Endodermal cell (in vitro differentiated cells): ENCODE measurements around the gene CFAP54. TPM values are rescaled to one million over a fixed set of nuclear protein-coding genes. Genes with fewer than 3 reads are reported as not detected.

ENCODE experiments used
- DNase-seq: peaks from one replicate; pipeline ENCODE4 v3.0.0-alpha.2; 2017
- H3K27ac ChIP-seq: 2 replicates; pipeline ENCODE4 v1.5.1; 2013; ENCODE audit warnings: mild to moderate bottlenecking, low read depth, low read length, moderate library complexity
- H3K27me3 ChIP-seq: 2 replicates; pipeline ENCODE4 v1.6.1; 2013; ENCODE audit warnings: mild to moderate bottlenecking, low read length, moderate library complexity; ENCODE audit not compliant: insufficient read depth, control insufficient read depth, poor library complexity, severe bottlenecking
- H3K36me3 ChIP-seq: 2 replicates; pipeline ENCODE4 v1.7.0; 2013; ENCODE audit warnings: mild to moderate bottlenecking, low read length, moderate library complexity; ENCODE audit not compliant: control insufficient read depth, insufficient read depth
- H3K4me1 ChIP-seq: one replicate; pipeline ENCODE4 v1.7.0; 2013; ENCODE audit warnings: low read length; ENCODE audit not compliant: control insufficient read depth, insufficient read depth
- H3K4me3 ChIP-seq: 2 replicates; pipeline ENCODE4 v1.5.1; 2013; ENCODE audit warnings: mild to moderate bottlenecking, low read length, moderate library complexity
- H3K9ac ChIP-seq: 2 replicates; pipeline ENCODE4 v1.6.1; 2013; ENCODE audit warnings: mild to moderate bottlenecking, low read length, moderate library complexity; ENCODE audit not compliant: poor library complexity, severe bottlenecking; ENCODE audit errors: extremely low read depth
- H3K9me3 ChIP-seq: 2 replicates; pipeline ENCODE4 v1.6.1; 2013; ENCODE audit warnings: mild to moderate bottlenecking, low read length, moderate library complexity; ENCODE audit not compliant: control insufficient read depth
- H3K27ac Mint-ChIP-seq: 2 replicates; pipeline ENCODE4 v1.8.0; 2020; ENCODE audit warnings: mixed read lengths
- H3K27me3 Mint-ChIP-seq: 2 replicates; pipeline ENCODE4 v1.8.0; 2021; ENCODE audit warnings: mild to moderate bottlenecking, mixed read lengths; ENCODE audit not compliant: insufficient read depth
- H3K36me3 Mint-ChIP-seq: 2 replicates; pipeline ENCODE4 v1.8.0; 2020; ENCODE audit warnings: low read depth, mixed read lengths
- H3K4me1 Mint-ChIP-seq: 2 replicates; pipeline ENCODE4 v1.8.0; 2020; ENCODE audit warnings: mixed read lengths
- H3K4me3 Mint-ChIP-seq: 2 replicates; pipeline ENCODE4 v1.8.0; 2020; ENCODE audit warnings: mild to moderate bottlenecking, moderate library complexity, mixed read lengths
- H3K9me3 Mint-ChIP-seq: 2 replicates; pipeline ENCODE4 v1.8.0; 2020; ENCODE audit warnings: mild to moderate bottlenecking, mixed read lengths
- CTCF ChIP-seq: fragments of 200-600 bp; sonication (generic); conservative IDR thresholded peaks from 2 replicates; pipeline ENCODE4 v1.5.0; 2021; ENCODE audit warnings: antibody characterized with exemption, mild to moderate bottlenecking
- WGBS, 2 experiments: methylation state at CpG; one replicate each; pipeline versions ENCODE4 v1.1.5 to v1.1.7; 2013; ENCODE audit warnings: missing lambda C conversion rate in 2 of 2, mixed read lengths in 1 of 2; ENCODE audit not compliant: insufficient coverage in 1 of 2, insufficient read length in 1 of 2; 5-methylcytosine and 5-hydroxymethylcytosine counted together
- total RNA-seq, 2 donors: library from RNA; stranded (reverse); fragmentation: NEBNext Ultra II Directional in 1 of 2; extraction: Animal tissue kit (Norgen Biotek cat#: 25700) in 1 of 2; gene quantifications; 2 replicates in 1 of 2; 3 replicates in 1 of 2; pipeline ENCODE4 v1.2.1, GENCODE V29; 2021

CFAP54 gene
- total RNA-seq, 2 donors from 2014 or later, result 1.5 to 1.7 TPM

GRCh38 chr12:96471368-96472050 lies 17.9 kb upstream of the CFAP54 start:
- H3K36me3 Mint-ChIP-seq, result no peaks in the 10 kb centered on the region
- H3K4me3 ChIP-seq, result no peak overlapping the region
- no peak for DNase-seq
- H3K9me3 ChIP-seq, result no peaks in the 10 kb centered on the region
- no peaks in the 10 kb centered on the region for H3K9me3 Mint-ChIP-seq
- H3K27me3 ChIP-seq, result no peaks in the 10 kb centered on the region
- H3K27ac Mint-ChIP-seq, result no peak overlapping the region
- no peak overlapping the region for H3K4me3 Mint-ChIP-seq
- H3K9ac ChIP-seq, result no peak overlapping the region
- no peaks in the 10 kb centered on the region for H3K4me1 ChIP-seq
- no peak overlapping the region for H3K27ac ChIP-seq
- no peak for TF ChIP-seq CTCF
- peaks cover 3% of the 10 kb centered on the region for H3K27me3 Mint-ChIP-seq
- H3K36me3 ChIP-seq, result no peaks in the 10 kb centered on the region
- 80 to 97% methylated on average over 1 to 2 of the region's 2 CpGs for WGBS, 2 experiments
- peaks cover 14% of the 10 kb centered on the region for H3K4me1 Mint-ChIP-seq

DNA sequence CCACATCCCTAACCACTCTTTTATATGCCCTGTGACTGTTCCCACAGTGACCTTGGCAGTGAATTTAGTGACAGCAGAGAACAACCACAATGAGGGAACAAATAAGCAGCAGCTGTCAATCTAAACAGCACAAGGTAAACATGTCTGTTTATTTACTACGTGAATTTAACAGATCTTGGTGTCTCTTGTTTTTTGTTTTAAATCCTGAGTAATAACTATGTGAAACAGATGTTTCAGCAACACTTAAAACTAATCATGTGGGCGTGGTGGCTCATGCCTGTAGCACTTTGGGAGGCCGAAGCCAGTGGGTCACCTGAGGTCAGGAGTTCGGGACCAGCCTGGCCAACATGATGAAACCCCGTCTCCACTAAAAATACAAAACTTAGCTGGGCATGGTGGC lies 17.0 kb upstream of the CFAP54 start:
- TF ChIP-seq CTCF, result no peak
- no peaks in the 10 kb centered on the region for H3K36me3 Mint-ChIP-seq
- H3K4me3 Mint-ChIP-seq, result no peak overlapping the region
- DNase-seq, result no peak
- H3K9ac ChIP-seq, result no peak overlapping the region
- no peaks in the 10 kb centered on the region for H3K27me3 ChIP-seq
- H3K27me3 Mint-ChIP-seq, result peaks cover 3% of the 10 kb centered on the region
- H3K9me3 Mint-ChIP-seq, result no peaks in the 10 kb centered on the region
- WGBS, 2 experiments, result 91 to 100% methylated on average over 5 of the region's 5 CpGs
- H3K9me3 ChIP-seq, result no peaks in the 10 kb centered on the region
- no peak overlapping the region for H3K4me3 ChIP-seq
- no peaks in the 10 kb centered on the region for H3K36me3 ChIP-seq
- H3K27ac Mint-ChIP-seq, result no peak overlapping the region
- no peak overlapping the region for H3K27ac ChIP-seq
- H3K4me1 Mint-ChIP-seq, result peaks cover 9% of the 10 kb centered on the region
- no peaks in the 10 kb centered on the region for H3K4me1 ChIP-seq

DNA sequence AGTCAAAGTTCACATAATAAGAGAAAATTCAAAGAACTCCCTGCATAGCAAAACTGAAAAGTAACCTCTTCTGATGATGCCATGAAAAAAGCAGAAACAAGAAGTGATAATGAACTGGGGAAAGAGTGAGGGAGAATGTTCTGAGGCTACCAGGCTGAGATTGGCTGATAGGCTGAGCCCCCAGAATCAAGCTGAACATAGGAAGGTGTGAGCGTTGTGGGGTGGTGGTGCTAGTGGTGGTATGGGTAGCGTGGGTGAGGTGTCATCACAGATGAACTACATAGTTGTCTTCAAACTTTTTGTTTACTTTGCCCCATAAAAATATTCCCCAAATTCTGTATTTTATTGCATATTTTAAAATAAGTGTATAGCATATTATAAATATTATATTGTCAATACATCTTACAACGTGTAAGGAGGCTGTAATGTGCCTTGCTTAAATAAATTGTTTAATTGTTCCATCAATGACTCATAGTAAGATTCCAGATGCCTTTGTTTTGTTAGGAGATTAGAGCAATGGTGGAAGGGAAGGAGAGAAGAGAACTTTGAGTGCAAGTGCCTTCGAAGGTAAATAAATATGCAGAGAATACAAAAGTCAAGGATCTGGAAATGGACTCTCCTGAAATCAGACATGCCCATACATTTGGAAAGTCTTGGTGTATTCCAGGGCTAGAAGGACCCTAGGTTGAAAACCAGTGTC lies 15.8 kb upstream of the CFAP54 start:
- Histone ChIP-seq H3K27ac (no peak overlapping the region), H3K4me1 (no peaks in the 10 kb centered on the region), H3K4me3 (no peak overlapping the region), H3K9me3 (no peaks in the 10 kb centered on the region), H3K9ac (no peak overlapping the region), H3K27me3 (no peaks in the 10 kb centered on the region), H3K36me3 (no peaks in the 10 kb centered on the region)
- Mint-ChIP-seq H3K27me3 (peaks cover 3% of the 10 kb centered on the region), H3K36me3 (no peaks in the 10 kb centered on the region), H3K9me3 (no peaks in the 10 kb centered on the region), H3K27ac (no peak overlapping the region), H3K4me1 (peaks cover 19% of the 10 kb centered on the region), H3K4me3 (no peak overlapping the region)
- WGBS, 2 experiments, result 89 to 94% methylated on average over 1 to 3 of the region's 4 CpGs
- no peak for TF ChIP-seq CTCF
- DNase-seq, result no peak
